H9 (cell line): ENCODE results near the gene ATF7IP2. TPM values are rescaled to one million over a fixed set of nuclear protein-coding genes. Genes with fewer than 3 reads are reported as not detected.
"Not testable (repeated sequence)": the region's sequence is repeated elsewhere in the genome, so short reads cannot be mapped to it uniquely, and the experiment has no call there.

Experiments used
- DNase-seq: peaks from one replicate; pipeline ENCODE4 v3.0.0-alpha.2; 2017
- H2AFZ ChIP-seq: one replicate; pipeline ENCODE4 v1.6.1; 2013; ENCODE audit warnings: mild to moderate bottlenecking, low read length, control low read depth, moderate library complexity
- H2AK5ac ChIP-seq: 2 replicates; pipeline ENCODE4 v1.6.1; 2013; ENCODE audit warnings: low read length, control low read depth, mixed read lengths; ENCODE audit not compliant: insufficient read length
- H2BK120ac ChIP-seq: one replicate; pipeline ENCODE4 v1.6.1; 2013; ENCODE audit warnings: low read depth, mild to moderate bottlenecking, low read length, control low read depth, inconsistent platforms; ENCODE audit not compliant: poor library complexity, severe bottlenecking
- H2BK12ac ChIP-seq: 2 replicates; pipeline ENCODE4 v1.6.1; 2013; ENCODE audit warnings: low read length, control low read depth, mixed read lengths, low read depth; ENCODE audit not compliant: insufficient read length
- H2BK15ac ChIP-seq: 2 replicates; pipeline ENCODE4 v1.6.1; 2013; ENCODE audit warnings: low read depth, low read length, control low read depth
- H2BK20ac ChIP-seq: one replicate; pipeline ENCODE4 v1.6.1; 2013; ENCODE audit warnings: low read depth, mild to moderate bottlenecking, low read length, control low read depth, inconsistent platforms; ENCODE audit not compliant: poor library complexity, severe bottlenecking
- H2BK5ac ChIP-seq: 2 replicates; pipeline ENCODE4 v1.6.1; 2013; ENCODE audit warnings: low read length, control low read depth, mixed read lengths; ENCODE audit not compliant: insufficient read length
- H3K14ac ChIP-seq: 2 replicates; pipeline ENCODE4 v1.6.1; 2013; ENCODE audit warnings: low read length, control low read depth; ENCODE audit not compliant: insufficient read depth
- H3K18ac ChIP-seq: 2 replicates; pipeline ENCODE4 v1.6.1; 2013; ENCODE audit warnings: low read depth, mild to moderate bottlenecking, mixed read lengths, low read length, control low read depth; ENCODE audit not compliant: insufficient read length
- H3K23ac ChIP-seq: 2 replicates; pipeline ENCODE4 v1.6.1; 2013; ENCODE audit warnings: low read length, control low read depth, mixed read lengths, low read depth; ENCODE audit not compliant: insufficient read length
- H3K23me2 ChIP-seq: 2 replicates; pipeline ENCODE4 v1.6.1; 2013; ENCODE audit warnings: low read depth, mild to moderate bottlenecking, mixed read lengths, low read length, control low read depth; ENCODE audit not compliant: insufficient read length, poor library complexity, severe bottlenecking
- H3K27ac ChIP-seq: 2 replicates; pipeline ENCODE4 v1.5.1; 2013; ENCODE audit warnings: low read length, control low read depth, mixed read lengths, low read depth; ENCODE audit not compliant: insufficient read length
- H3K27me3 ChIP-seq: 2 replicates; pipeline ENCODE4 v1.6.1; 2013; ENCODE audit warnings: low read length, control low read depth, inconsistent platforms; ENCODE audit not compliant: insufficient read depth
- H3K4ac ChIP-seq: 2 replicates; pipeline ENCODE4 v1.6.1; 2013; ENCODE audit warnings: low read depth, mild to moderate bottlenecking, control low read depth, inconsistent platforms, low read length, moderate library complexity
- H3K4me1 ChIP-seq: 2 replicates; pipeline ENCODE4 v1.6.1; 2013; ENCODE audit warnings: low read length, control low read depth, inconsistent platforms; ENCODE audit not compliant: insufficient read depth
- H3K4me2 ChIP-seq: 2 replicates; pipeline ENCODE4 v1.6.1; 2013; ENCODE audit warnings: low read length, control low read depth, mixed read lengths; ENCODE audit not compliant: insufficient read length, insufficient read depth
- H3K56ac ChIP-seq: 2 replicates; pipeline ENCODE4 v1.6.1; 2013; ENCODE audit warnings: low read depth, mild to moderate bottlenecking, mixed read lengths, low read length, control low read depth; ENCODE audit not compliant: insufficient read length
- H3K79me1 ChIP-seq: 2 replicates; pipeline ENCODE4 v1.6.1; 2013; ENCODE audit warnings: low read depth, mild to moderate bottlenecking, moderate library complexity, low read length, control low read depth, inconsistent platforms; ENCODE audit not compliant: insufficient read depth, poor library complexity, severe bottlenecking
- H3K79me2 ChIP-seq: 2 replicates; pipeline ENCODE4 v1.6.1; 2013; ENCODE audit warnings: low read length, control low read depth, inconsistent platforms; ENCODE audit not compliant: insufficient read depth
- H3K9ac ChIP-seq: 2 replicates; pipeline ENCODE4 v1.6.1; 2013; ENCODE audit warnings: low read length, control low read depth, mixed read lengths; ENCODE audit not compliant: insufficient read length; ENCODE audit errors: extremely low read depth
- H3K9me3 ChIP-seq: one replicate; pipeline ENCODE4 v1.6.1; 2013; ENCODE audit warnings: low read depth, low read length, inconsistent platforms; ENCODE audit not compliant: control insufficient read depth
- H3T11ph ChIP-seq: one replicate; pipeline ENCODE4 v1.6.1; 2013; ENCODE audit warnings: mild to moderate bottlenecking, low read length, control low read depth, inconsistent platforms
- H4K20me1 ChIP-seq: one replicate; pipeline ENCODE4 v1.6.1; 2013; ENCODE audit not compliant: control insufficient read depth, insufficient read length, insufficient read depth
- H4K5ac ChIP-seq: 2 replicates; pipeline ENCODE4 v1.6.1; 2013; ENCODE audit warnings: low read depth, mild to moderate bottlenecking, mixed read lengths, low read length, control low read depth; ENCODE audit not compliant: insufficient read length
- H4K8ac ChIP-seq: replicated peaks from 2 replicates; pipeline ENCODE4 v1.6.1; 2013; ENCODE audit warnings: low read length, control low read depth, mixed read lengths, low read depth; ENCODE audit not compliant: insufficient read length
- H4K91ac ChIP-seq: 2 replicates; pipeline ENCODE4 v1.6.1; 2013; ENCODE audit warnings: low read depth, mild to moderate bottlenecking, moderate library complexity, mixed read lengths, low read length, control low read depth; ENCODE audit not compliant: insufficient read length
- H3K27ac Mint-ChIP-seq, 3 experiments: 2 replicates in 2 of 3; 3 replicates in 1 of 3; pipeline ENCODE4 v1.8.0; 2020 to 2021; ENCODE audit warnings: mixed read lengths in 3 of 3, mild to moderate bottlenecking in 1 of 3, moderate library complexity in 1 of 3
- H3K27me3 Mint-ChIP-seq: 2 replicates; pipeline ENCODE4 v1.8.0; 2021; ENCODE audit warnings: low read depth, mild to moderate bottlenecking, moderate library complexity, mixed read lengths
- H3K36me3 Mint-ChIP-seq, 3 experiments: 2 replicates in 2 of 3; 3 replicates in 1 of 3; pipeline ENCODE4 v1.8.0; 2020 to 2021; ENCODE audit warnings: low read depth in 3 of 3, mixed read lengths in 3 of 3; ENCODE audit not compliant: insufficient read depth in 1 of 3
- H3K4me1 Mint-ChIP-seq, 2 experiments: 2 replicates each; pipeline ENCODE4 v1.8.0; 2020; ENCODE audit warnings: mixed read lengths in 2 of 2
- H3K4me3 Mint-ChIP-seq, 2 experiments: 2 replicates in 1 of 2; 3 replicates in 1 of 2; pipeline ENCODE4 v1.8.0; 2020 to 2021; ENCODE audit warnings: mild to moderate bottlenecking in 2 of 2, mixed read lengths in 2 of 2, moderate library complexity in 1 of 2
- H3K9me3 Mint-ChIP-seq, 2 experiments: 2 replicates in 1 of 2; 3 replicates in 1 of 2; pipeline ENCODE4 v1.8.0; 2020; ENCODE audit warnings: mild to moderate bottlenecking in 2 of 2, mixed read lengths in 2 of 2, moderate library complexity in 1 of 2
- WGBS: extraction: QIAGEN DNeasy Blood & Tissue Kit; methylation state at CpG from one replicate; pipeline ENCODE4 v1.1.7; 2013; ENCODE audit warnings: missing lambda C conversion rate, low lambda C conversion rate, mixed read lengths; ENCODE audit not compliant: insufficient read length; ENCODE audit errors: extremely low coverage; 5-methylcytosine and 5-hydroxymethylcytosine counted together
- total RNA-seq: library from RNA; stranded (reverse); gene quantifications from 2 replicates; pipeline ENCODE4 v1.2.1, GENCODE V29; 2021
- TF ChIP-seq, protein P1 (sequence below): fragments of 200-600 bp; sonication (generic); conservative IDR thresholded peaks from 3 replicates; pipeline ENCODE4 v1.8.0; 2021; ENCODE audit warnings: antibody characterized with exemption, mild to moderate bottlenecking

ATF7IP2 gene
- total RNA-seq, 1 experiment from 2014 or later, result 21.5 TPM

DNA sequence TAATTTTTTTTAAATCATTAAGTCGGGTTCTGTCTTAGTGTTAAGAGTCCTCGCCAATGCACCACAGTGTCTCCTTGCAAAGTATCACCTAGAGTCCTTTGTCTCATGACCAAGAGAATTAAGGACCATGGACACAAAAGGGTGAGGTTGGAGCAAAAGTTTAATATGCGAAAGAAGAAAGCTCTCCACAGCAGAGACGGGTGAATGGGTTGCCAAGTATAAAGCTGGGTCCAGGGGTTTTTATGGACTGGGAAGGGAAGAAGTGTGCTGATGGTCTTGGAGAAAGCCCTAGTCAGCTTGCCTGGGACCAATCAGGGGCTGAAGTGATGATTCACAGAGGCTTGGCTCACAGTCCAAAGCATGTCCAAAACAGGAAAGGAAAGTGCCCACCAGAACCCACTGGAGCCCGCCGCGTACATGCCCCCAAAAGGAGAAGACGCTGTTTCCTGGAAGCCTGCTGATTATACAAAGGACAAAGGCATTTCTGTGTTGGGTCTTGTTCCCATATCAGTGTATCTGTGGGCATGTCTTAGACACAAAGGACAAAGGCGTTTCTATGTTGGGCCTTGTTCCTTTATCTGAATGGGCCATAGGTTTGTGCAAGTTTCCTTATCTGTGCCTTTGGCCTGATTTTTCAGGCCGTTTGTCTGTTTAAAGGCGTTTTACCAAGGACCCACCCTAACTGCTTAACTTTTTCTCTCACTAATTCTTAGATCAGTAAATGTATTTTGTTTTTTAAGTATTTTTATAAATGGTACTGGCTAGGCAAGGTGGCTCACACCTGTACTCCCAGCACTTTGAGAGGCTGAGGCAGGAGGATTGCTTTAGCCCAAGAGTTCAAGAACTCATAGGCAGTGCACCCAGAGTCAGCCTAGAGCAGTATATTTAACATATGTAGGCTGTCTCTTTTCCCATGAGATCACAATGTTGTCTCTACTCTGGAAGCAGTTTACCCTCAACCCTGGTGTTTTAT is 28.7 kb upstream of the ATF7IP2 start:
- no peak overlapping the region for H3T11ph ChIP-seq
- H3K4me1 Mint-ChIP-seq, result no peaks in the 10 kb centered on the region
- no peaks in the 10 kb centered on the region for H3K4me1 ChIP-seq
- H3K4ac ChIP-seq, result no peak overlapping the region
- H2AFZ ChIP-seq, result no peak overlapping the region
- no peak overlapping the region for H3K56ac ChIP-seq
- H3K23ac ChIP-seq, result no peak overlapping the region
- no peaks in the 10 kb centered on the region for H3K79me1 ChIP-seq
- no peak overlapping the region for H2BK5ac ChIP-seq
- H3K23me2 ChIP-seq, result no peaks in the 10 kb centered on the region
- H3K27me3 Mint-ChIP-seq, result no peaks in the 10 kb centered on the region; the same call in 1 of the 2 replicates
- no peak overlapping the region for H2BK12ac ChIP-seq
- no peak overlapping the region for H3K4me3 Mint-ChIP-seq
- no peaks in the 10 kb centered on the region for H4K20me1 ChIP-seq
- no peak overlapping the region for H2BK120ac ChIP-seq
- H3K18ac ChIP-seq, result no peak overlapping the region
- H4K5ac ChIP-seq, result no peak overlapping the region
- H4K91ac ChIP-seq, result no peak overlapping the region
- no peak for DNase-seq
- H4K8ac ChIP-seq, result no peak overlapping the region
- H3K27ac ChIP-seq, result no peak overlapping the region
- no peak overlapping the region for H2BK15ac ChIP-seq
- no peak overlapping the region for H3K14ac ChIP-seq
- H3K27me3 ChIP-seq, result no peaks in the 10 kb centered on the region
- TF ChIP-seq, protein P1, sequence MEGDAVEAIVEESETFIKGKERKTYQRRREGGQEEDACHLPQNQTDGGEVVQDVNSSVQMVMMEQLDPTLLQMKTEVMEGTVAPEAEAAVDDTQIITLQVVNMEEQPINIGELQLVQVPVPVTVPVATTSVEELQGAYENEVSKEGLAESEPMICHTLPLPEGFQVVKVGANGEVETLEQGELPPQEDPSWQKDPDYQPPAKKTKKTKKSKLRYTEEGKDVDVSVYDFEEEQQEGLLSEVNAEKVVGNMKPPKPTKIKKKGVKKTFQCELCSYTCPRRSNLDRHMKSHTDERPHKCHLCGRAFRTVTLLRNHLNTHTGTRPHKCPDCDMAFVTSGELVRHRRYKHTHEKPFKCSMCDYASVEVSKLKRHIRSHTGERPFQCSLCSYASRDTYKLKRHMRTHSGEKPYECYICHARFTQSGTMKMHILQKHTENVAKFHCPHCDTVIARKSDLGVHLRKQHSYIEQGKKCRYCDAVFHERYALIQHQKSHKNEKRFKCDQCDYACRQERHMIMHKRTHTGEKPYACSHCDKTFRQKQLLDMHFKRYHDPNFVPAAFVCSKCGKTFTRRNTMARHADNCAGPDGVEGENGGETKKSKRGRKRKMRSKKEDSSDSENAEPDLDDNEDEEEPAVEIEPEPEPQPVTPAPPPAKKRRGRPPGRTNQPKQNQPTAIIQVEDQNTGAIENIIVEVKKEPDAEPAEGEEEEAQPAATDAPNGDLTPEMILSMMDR, result no peak
- no peaks in the 10 kb centered on the region for H3K9me3 ChIP-seq
- H3K9me3 Mint-ChIP-seq, result peaks cover 4 to 8% of the 10 kb centered on the region in 2 experiments; a peak in 3 of 5 replicates
- no peak overlapping the region for H3K27ac Mint-ChIP-seq
- no peaks in the 10 kb centered on the region for H3K79me2 ChIP-seq
- H3K4me2 ChIP-seq, result no peak overlapping the region
- H2AK5ac ChIP-seq, result no peak overlapping the region
- no CpG with 5 or more reads among the region's 11 CpGs for WGBS
- no peak overlapping the region for H2BK20ac ChIP-seq
- H3K36me3 Mint-ChIP-seq, result no peaks in the 10 kb centered on the region
- no peak overlapping the region for H3K9ac ChIP-seq

DNA sequence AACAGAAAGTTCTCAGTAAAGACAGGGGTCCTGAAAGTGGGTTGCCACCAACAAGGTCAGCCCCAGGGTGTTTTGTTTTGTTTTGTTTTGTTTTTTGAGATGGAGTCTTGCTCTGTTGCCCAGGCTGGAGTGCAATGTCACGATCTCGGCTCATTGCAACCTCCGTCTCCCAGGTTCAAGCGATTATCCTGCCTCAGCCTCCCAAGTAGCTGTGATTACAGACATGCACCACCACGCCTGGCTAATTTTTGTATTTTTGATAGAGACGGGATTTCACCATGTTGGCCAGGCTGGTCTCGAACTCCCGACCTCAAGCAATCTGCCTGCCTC is 24.1 kb upstream of the ATF7IP2 start:
- WGBS, result no CpG with 5 or more reads among the region's 8 CpGs
- H2AK5ac ChIP-seq, H3K27me3 ChIP-seq, H2BK12ac ChIP-seq, H3K9ac ChIP-seq, H3K14ac ChIP-seq, H3K23me2 ChIP-seq, H3K27ac Mint-ChIP-seq, H4K20me1 ChIP-seq, H4K91ac ChIP-seq, H3K79me1 ChIP-seq, H2BK20ac ChIP-seq, H3K9me3 ChIP-seq, H3K79me2 ChIP-seq, H3K27ac ChIP-seq, H3K4me2 ChIP-seq, DNase-seq, H3K18ac ChIP-seq, H4K5ac ChIP-seq, H3K23ac ChIP-seq, H2BK120ac ChIP-seq, H3K56ac ChIP-seq, H2AFZ ChIP-seq, H3T11ph ChIP-seq, H3K4me1 ChIP-seq, H3K4ac ChIP-seq, H3K4me1 Mint-ChIP-seq, H3K27me3 Mint-ChIP-seq, H2BK15ac ChIP-seq, H3K4me3 Mint-ChIP-seq, H2BK5ac ChIP-seq, H3K36me3 Mint-ChIP-seq, H4K8ac ChIP-seq, H3K9me3 Mint-ChIP-seq: not testable (repeated sequence)
